ENCODE results near the gene TM9SF4. TPM values are rescaled to one million over a fixed set of nuclear protein-coding genes. Genes with fewer than 3 reads are reported as not detected.

TM9SF4 gene
- total RNA-seq, 2 donors from 2014 or later = 33.4 TPM

- H3K36me3 ChIP-seq = no peaks in the 10 kb centered on the region
- H3K27ac ChIP-seq = no peak overlapping the region
- no peak overlapping the region for H3K4me3 ChIP-seq
- no peaks in the 10 kb centered on the region for H3K9me3 ChIP-seq
- ATAC-seq (ENCODE audit: insufficient number of reproducible peaks, low FRiP score, low read depth) (no peak), DNase-seq (ENCODE audit: low spot score) (no peak)
- TF ChIP-seq, protein P1, sequence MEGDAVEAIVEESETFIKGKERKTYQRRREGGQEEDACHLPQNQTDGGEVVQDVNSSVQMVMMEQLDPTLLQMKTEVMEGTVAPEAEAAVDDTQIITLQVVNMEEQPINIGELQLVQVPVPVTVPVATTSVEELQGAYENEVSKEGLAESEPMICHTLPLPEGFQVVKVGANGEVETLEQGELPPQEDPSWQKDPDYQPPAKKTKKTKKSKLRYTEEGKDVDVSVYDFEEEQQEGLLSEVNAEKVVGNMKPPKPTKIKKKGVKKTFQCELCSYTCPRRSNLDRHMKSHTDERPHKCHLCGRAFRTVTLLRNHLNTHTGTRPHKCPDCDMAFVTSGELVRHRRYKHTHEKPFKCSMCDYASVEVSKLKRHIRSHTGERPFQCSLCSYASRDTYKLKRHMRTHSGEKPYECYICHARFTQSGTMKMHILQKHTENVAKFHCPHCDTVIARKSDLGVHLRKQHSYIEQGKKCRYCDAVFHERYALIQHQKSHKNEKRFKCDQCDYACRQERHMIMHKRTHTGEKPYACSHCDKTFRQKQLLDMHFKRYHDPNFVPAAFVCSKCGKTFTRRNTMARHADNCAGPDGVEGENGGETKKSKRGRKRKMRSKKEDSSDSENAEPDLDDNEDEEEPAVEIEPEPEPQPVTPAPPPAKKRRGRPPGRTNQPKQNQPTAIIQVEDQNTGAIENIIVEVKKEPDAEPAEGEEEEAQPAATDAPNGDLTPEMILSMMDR (IDR thresholded peaks at IDR 0.05) = no peak
- no peaks in the 10 kb centered on the region for H3K27me3 ChIP-seq (replicated peaks; ENCODE audit: insufficient read depth)
- H3K4me1 ChIP-seq (ENCODE audit: control insufficient read depth in 1 of 2, low read depth in 2 of 2) = no peaks in the 10 kb centered on the region
Observed at GRCh38 chr20:32072168-32072750, 37.3 kb upstream of the TM9SF4 start.

DNA sequence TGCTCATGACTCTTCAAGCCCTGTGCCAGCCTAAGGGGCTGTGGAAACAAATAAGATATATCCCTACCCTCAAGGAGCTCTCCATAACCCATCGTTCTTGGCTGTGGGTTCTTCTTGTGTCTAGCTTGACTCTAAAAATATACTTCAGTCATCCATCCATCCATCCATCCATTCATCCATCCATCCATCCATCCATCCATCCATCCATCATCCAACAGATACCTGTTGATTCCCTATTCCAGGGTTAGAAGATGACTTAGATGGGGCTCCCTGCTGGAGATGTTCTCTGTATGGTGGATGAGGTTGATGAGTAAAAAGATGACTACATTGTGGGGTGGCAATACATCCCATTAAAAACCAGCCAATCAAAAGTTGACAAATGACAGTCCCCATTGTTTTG, 34.0 kb upstream of the TM9SF4 start:
- H3K4me1 ChIP-seq (ENCODE audit: control insufficient read depth in 1 of 2, low read depth in 2 of 2) = no peaks in the 10 kb centered on the region
- TF ChIP-seq, protein P1 (IDR thresholded peaks at IDR 0.05) = no peak
- H3K9me3 ChIP-seq = no peaks in the 10 kb centered on the region
- H3K27ac ChIP-seq = no peak overlapping the region
- no peaks in the 10 kb centered on the region for H3K27me3 ChIP-seq (replicated peaks; ENCODE audit: insufficient read depth)
- ATAC-seq (ENCODE audit: insufficient number of reproducible peaks, low FRiP score, low read depth) (no peak), DNase-seq (ENCODE audit: low spot score) (no peak)
- no peaks in the 10 kb centered on the region for H3K36me3 ChIP-seq
- no peak overlapping the region for H3K4me3 ChIP-seq

- no peaks in the 10 kb centered on the region for H3K4me1 ChIP-seq (ENCODE audit: control insufficient read depth in 1 of 2, low read depth in 2 of 2)
- DNase-seq (ENCODE audit: low spot score) (no peak), ATAC-seq (ENCODE audit: insufficient number of reproducible peaks, low FRiP score, low read depth) (no peak)
- H3K9me3 ChIP-seq = no peaks in the 10 kb centered on the region
- no peaks in the 10 kb centered on the region for H3K36me3 ChIP-seq
- H3K27ac ChIP-seq = no peak overlapping the region
- H3K27me3 ChIP-seq (replicated peaks; ENCODE audit: insufficient read depth) = no peaks in the 10 kb centered on the region
- TF ChIP-seq, protein P1 (IDR thresholded peaks at IDR 0.05) = no peak
- no peak overlapping the region for H3K4me3 ChIP-seq
Observed at GRCh38 chr20:32077190-32077589, 32.3 kb upstream of the TM9SF4 start.

- TF ChIP-seq, protein P1 (IDR thresholded peaks at IDR 0.05) = no peak
- ATAC-seq (ENCODE audit: insufficient number of reproducible peaks, low FRiP score, low read depth) (no peak), DNase-seq (ENCODE audit: low spot score) (no peak)
- no peaks in the 10 kb centered on the region for H3K36me3 ChIP-seq
- H3K4me1 ChIP-seq (ENCODE audit: control insufficient read depth in 1 of 2, low read depth in 2 of 2) = no peaks in the 10 kb centered on the region
- no peak overlapping the region for H3K4me3 ChIP-seq
- no peak overlapping the region for H3K27ac ChIP-seq
- no peaks in the 10 kb centered on the region for H3K9me3 ChIP-seq
- H3K27me3 ChIP-seq (replicated peaks; ENCODE audit: insufficient read depth) = no peaks in the 10 kb centered on the region
Observed at GRCh38 chr20:32078322-32078721, 31.2 kb upstream of the TM9SF4 start.

- TF ChIP-seq, protein P1 (IDR thresholded peaks at IDR 0.05) = no peak
- no peaks in the 10 kb centered on the region for H3K27me3 ChIP-seq (replicated peaks; ENCODE audit: insufficient read depth)
- no peaks in the 10 kb centered on the region for H3K9me3 ChIP-seq
- no peak overlapping the region for H3K27ac ChIP-seq
- no peaks in the 10 kb centered on the region for H3K4me1 ChIP-seq (ENCODE audit: control insufficient read depth in 1 of 2, low read depth in 2 of 2)
- DNase-seq (ENCODE audit: low spot score) (no peak), ATAC-seq (ENCODE audit: insufficient number of reproducible peaks, low FRiP score, low read depth) (no peak)
- H3K4me3 ChIP-seq = no peak overlapping the region
- H3K36me3 ChIP-seq = no peaks in the 10 kb centered on the region
Observed at GRCh38 chr20:32078791-32079190, 30.7 kb upstream of the TM9SF4 start.

Data from thoracic aorta (tissue), 2 donors.